Kidney capillary endothelial cell (primary cell): ENCODE data around the gene OVOL1.

Experiments used
- DNase-seq: peaks from one replicate; pipeline ENCODE4 v3.0.0-alpha.2; 2018; ENCODE audit warnings: low spot score

Gene OVOL1

DNA sequence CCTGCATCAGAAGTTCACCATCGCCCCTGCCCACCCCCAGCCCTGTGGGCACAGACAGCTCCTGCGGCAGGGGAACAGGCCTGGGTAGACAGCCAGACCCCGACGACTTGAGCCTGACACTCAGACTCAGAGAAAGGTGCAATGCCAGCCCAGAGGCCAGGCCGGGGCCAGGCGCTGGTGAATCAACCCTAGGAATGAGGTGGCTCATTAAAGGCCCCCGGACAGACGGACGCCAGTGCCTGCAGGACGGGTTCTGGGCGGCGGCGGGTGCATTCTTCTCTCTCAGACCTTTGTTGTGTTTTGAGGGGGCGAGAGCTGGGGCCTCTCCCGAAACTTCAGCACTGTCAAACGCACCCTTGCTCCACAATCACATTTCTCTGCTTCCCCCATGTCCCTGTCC is 5.6 kb downstream of the OVOL1 start:
- no peak for DNase-seq

- DNase-seq, result no peak
Measured at GRCh38 chr11:65793144-65793581, 6.3 kb downstream of the OVOL1 start.

DNA sequence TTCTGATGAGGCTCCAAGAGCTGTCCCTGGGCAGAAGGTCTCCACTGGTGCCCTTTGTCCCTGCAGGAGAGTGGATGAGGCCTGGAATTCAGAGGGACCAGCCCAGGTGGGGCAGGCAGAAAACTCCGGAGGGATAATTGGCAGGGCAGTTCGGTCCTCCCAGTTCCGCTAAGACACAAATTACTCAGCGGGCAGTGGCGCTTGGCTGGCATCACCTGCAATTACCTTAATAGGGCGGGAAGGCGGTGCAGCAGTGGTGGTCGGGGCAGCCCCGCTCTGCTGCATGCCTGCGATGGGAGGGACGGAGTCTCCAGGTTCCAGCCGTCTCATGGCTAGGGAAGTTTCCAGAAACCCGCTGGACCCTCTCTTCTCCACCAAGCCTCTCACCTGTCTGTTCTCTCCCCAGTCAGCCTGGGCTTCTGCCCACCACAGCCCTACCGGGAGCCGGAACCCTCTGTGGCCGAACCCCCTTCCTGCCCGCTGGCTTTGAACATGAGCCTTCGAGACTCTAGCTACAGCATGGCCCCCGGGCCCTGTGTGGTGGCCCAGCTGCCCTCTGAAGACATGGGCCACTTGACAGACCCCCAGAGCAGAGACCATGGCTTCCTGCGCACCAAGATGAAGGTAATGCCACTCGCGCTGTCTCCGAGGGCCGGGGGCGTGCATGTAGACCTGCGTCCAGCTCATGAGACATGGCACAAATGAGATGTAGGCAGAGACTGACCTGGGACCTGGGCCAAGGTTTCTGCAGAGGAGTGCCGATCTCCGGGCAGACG is 7.0 kb downstream of the OVOL1 start:
- DNase-seq, result no peak

DNA sequence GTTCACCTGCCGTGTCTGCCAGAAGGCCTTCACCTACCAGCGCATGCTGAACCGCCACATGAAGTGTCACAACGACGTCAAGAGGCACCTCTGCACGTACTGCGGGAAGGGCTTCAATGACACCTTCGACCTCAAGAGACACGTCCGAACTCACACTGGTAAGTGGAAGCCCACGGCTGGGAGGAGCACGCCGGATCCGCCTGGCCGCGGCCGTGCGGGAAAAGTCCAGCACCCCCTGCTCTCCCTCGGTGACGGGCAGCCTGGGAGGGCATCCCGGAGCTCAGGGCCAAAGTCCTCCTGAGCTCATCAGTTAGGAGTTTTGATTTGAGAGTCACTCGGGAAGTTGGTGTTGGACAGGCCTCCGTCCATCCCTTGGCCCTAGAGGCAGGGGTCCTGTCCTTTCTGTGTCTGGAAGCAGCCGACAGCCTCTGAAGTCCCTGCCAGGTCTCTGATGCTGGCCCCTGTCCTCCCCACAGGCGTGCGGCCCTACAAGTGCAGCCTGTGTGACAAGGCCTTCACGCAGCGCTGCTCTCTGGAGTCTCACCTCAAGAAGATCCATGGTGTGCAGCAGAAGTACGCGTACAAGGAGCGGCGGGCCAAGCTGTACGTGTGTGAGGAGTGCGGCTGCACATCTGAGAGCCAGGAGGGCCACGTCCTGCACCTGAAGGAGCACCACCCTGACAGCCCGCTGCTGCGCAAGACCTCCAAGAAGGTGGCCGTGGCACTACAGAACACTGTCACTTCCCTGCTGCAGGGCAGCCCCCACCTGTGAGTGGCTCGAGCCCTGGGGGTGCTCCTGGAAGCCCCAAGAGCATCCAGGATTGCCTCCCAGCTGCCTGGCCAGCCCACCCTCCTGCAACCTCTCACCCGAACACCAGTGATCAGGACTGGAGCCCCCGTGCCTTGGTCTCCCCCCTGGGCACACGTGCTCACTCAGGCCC is 8.0 kb downstream of the OVOL1 start:
- DNase-seq, result no peak

GRCh38 chr11:65796726-65797601 is 10.1 kb downstream of the OVOL1 start:
- no peak for DNase-seq

DNA sequence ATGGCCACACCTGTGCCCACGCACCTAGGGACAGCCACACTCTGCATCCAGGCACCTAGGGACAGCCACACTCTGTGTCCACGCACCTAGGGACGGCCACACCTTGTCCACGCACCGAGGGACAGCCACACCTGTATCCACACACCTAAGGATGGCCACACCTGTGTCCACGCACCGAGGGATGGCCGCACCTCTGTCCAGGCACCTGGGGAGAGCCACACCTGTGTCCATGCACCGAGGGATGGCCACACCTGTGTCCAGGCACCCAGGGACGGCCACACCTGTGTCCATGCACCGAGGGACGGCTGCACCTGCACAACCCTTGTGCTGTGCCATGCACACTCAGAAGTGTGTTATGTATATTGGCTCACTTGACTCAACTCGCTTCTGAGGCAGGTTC is 10.8 kb downstream of the OVOL1 start:
- no peak for DNase-seq

- no peak for DNase-seq
Measured at GRCh38 chr11:65798882-65799281, 12.0 kb downstream of the OVOL1 start.

- DNase-seq, result no peak
Measured at GRCh38 chr11:65801153-65801987, 14.5 kb downstream of the OVOL1 start.

- no peak for DNase-seq
Measured at GRCh38 chr11:65802841-65803240, 16.0 kb downstream of the OVOL1 start.

DNA sequence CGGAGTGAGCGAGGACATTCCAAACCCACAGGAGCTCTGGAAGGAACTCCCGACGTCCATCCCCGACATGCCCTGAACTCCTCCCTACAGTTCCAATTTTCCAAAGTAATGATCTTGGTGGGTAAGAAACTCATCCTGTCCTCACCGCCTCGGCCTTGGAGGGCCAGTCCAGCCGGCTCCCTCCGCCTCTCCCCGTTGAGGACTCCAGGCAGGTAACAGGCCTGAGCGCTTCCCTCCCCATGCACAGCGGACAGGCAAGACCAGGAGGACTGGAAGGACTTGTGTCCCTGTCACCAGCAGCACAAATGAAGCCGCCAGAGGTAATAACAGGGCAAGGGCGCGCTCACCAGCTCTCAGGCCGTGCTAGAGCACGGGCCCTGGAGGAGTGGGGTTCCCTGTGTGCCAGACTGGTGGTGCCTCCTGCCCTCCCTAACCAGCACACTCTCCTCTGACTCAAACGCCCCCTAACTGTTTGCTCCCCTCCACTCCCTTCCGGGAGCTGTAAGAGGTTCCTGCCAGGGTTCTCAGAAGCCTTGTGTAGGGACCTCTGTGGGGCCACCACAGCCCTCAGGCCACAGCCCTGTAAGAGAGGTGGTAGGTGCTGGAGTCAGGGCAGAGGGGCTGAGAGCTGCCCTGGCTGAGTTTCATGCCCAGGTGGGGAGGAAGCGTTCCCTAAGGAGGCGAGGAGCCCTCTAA is 17.1 kb downstream of the OVOL1 start:
- DNase-seq, result no peak

DNA sequence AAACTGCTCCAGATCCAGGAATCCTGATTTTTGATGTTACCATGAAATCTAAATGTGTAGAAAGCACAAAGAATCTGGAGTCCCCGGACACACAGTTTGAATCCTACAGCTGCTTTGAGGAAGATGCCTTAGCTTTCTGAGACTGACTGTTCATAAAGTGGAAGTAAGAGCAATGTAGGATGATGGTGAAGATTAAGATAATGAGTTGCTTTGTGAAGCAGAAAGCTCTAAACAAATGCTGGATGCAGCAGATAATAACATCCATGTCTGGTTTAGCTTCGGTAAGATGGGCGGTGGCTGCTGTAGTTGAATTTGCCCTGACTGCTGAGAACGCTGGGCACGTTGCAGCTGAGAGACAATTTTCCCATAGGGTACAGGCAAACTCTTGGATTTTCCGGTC is 20.1 kb downstream of the OVOL1 start:
- DNase-seq, result no peak

- no peak for DNase-seq
Measured at GRCh38 chr11:65808744-65809341, 22.0 kb downstream of the OVOL1 start.

- no peak for DNase-seq
Measured at GRCh38 chr11:65809496-65809895, 22.6 kb downstream of the OVOL1 start.

GRCh38 chr11:65810046-65810868 is 23.4 kb downstream of the OVOL1 start:
- no peak for DNase-seq

GRCh38 chr11:65811764-65812475 is 25.1 kb downstream of the OVOL1 start:
- DNase-seq, result no peak

- no peak for DNase-seq
Measured at GRCh38 chr11:65814131-65814985, 27.5 kb downstream of the OVOL1 start.

DNA sequence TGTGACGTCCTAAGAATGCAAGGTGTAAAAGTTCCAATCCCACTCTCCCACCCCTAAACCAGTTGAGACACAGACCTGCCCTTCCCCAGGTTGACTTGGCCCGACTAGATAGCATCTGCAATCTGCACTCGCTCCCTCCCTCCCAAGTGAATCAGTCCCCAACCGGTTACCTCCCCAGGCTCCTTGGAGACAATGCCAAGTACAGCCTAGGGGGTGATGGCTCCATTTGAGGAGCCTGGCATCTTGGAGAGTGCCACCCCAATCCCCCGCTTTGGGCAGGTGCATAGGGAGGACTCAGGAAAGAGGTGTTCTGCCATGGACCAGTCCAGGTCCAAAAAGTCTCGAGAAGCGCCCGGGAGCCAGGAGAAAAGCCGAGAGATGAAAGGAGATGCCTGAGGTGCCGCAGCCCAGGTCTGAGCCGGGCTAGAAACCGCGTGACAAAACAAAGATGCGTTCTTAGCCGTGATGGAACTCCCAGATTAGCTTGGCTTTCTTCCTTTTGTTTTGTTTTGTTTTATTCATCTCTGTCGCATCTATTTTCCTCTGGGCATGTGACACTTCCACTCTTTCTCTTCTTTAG is 28.2 kb downstream of the OVOL1 start:
- DNase-seq, result no peak
